HL-60 (cell line): ENCODE data around the gene FCHSD2.

Source experiments
- CTCF ChIP-seq: IDR thresholded peaks from one replicate; pipeline ENCODE4 v1.5.1; 2011; ENCODE audit warnings: low read length, control low read depth, inconsistent platforms; ENCODE audit not compliant: insufficient read depth
- POLR2AphosphoS5 ChIP-seq: IDR thresholded peaks from 2 replicates; pipeline ENCODE4 v1.6.1; 2012; ENCODE audit warnings: low read depth
- SPI1 ChIP-seq: IDR thresholded peaks from 2 replicates; pipeline ENCODE4 v1.6.1; 2012; ENCODE audit warnings: low read depth, mild to moderate bottlenecking, borderline replicate concordance

- no peak for TF ChIP-seq CTCF
- TF ChIP-seq POLR2AphosphoS5 = no peak
- no peak for TF ChIP-seq SPI1
Observed at GRCh38 chr11:73077454-73077853, 64.7 kb downstream of the FCHSD2 start.
